ENCODE measurements around the gene ENOX1. TPM values are rescaled to one million over a fixed set of nuclear protein-coding genes. Genes with fewer than 3 reads are reported as not detected.

Gene ENOX1
- total RNA-seq, 4 donors from 2014 or later, result 0.27 to 0.83 (median 0.53) TPM; not detected in 1

DNA sequence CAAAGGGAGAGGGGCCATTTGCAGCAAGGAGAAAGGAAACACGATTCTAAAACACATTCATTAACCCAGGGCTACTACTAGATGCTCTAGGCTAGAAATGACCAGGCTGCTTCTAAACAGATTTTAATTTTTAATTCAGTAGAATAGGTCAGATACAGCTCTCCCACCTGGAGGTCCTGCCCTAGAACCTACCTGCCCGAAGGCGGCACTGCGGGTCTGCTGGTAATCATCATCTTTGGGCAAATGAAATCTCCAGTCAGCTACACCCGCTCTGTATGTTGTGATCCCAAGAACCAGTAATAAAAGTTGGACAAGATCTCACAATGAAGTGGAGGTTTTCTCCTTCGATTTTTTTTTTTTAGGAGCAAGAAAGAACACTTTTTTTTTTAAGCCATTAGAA, 345.3 kb downstream of the ENOX1 start:
- no peaks in the 10 kb centered on the region for H3K27me3 ChIP-seq
- H3K27ac ChIP-seq, result no peak overlapping the region
- no peaks in the 10 kb centered on the region for H3K36me3 ChIP-seq
- H3K4me1 ChIP-seq, result no peaks in the 10 kb centered on the region
- H3K9me3 ChIP-seq, result no peaks in the 10 kb centered on the region
- TF ChIP-seq, protein P1, sequence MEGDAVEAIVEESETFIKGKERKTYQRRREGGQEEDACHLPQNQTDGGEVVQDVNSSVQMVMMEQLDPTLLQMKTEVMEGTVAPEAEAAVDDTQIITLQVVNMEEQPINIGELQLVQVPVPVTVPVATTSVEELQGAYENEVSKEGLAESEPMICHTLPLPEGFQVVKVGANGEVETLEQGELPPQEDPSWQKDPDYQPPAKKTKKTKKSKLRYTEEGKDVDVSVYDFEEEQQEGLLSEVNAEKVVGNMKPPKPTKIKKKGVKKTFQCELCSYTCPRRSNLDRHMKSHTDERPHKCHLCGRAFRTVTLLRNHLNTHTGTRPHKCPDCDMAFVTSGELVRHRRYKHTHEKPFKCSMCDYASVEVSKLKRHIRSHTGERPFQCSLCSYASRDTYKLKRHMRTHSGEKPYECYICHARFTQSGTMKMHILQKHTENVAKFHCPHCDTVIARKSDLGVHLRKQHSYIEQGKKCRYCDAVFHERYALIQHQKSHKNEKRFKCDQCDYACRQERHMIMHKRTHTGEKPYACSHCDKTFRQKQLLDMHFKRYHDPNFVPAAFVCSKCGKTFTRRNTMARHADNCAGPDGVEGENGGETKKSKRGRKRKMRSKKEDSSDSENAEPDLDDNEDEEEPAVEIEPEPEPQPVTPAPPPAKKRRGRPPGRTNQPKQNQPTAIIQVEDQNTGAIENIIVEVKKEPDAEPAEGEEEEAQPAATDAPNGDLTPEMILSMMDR (IDR thresholded peaks at IDR 0.05), result no peak
- no peak for TF ChIP-seq POLR2A (IDR thresholded peaks at IDR 0.05)
- H3K4me3 ChIP-seq, result no peak overlapping the region
- DNase-seq, result no peak

DNA sequence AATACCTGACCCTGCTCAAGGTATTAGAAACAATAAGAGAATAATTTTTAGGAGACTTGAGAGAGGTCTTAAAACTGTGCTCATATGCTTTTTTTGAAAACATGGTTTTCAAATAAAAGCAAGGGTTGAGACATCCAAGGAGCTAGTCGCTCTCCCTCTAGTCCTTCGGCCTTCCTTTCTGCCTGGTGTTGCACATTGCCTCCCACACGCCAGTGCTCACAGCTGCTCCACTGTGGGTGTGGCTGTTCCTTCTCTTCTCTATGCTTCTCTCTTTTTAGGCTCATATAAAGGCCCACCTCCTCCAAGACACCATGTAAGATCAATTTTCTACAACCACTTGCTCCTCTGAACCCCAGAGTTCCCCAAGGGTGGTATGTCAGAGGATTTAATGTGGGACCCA, 352.6 kb downstream of the ENOX1 start:
- no peaks in the 10 kb centered on the region for H3K27me3 ChIP-seq
- no peaks in the 10 kb centered on the region for H3K4me1 ChIP-seq
- H3K4me3 ChIP-seq, result no peak overlapping the region
- TF ChIP-seq, protein P1 (IDR thresholded peaks at IDR 0.05), result no peak
- TF ChIP-seq POLR2A (IDR thresholded peaks at IDR 0.05), result no peak
- H3K36me3 ChIP-seq, result no peaks in the 10 kb centered on the region
- H3K9me3 ChIP-seq, result no peaks in the 10 kb centered on the region
- no peak overlapping the region for H3K27ac ChIP-seq
- no peak for DNase-seq

- no peak overlapping the region for H3K4me3 ChIP-seq
- DNase-seq, result no peak
- H3K27me3 ChIP-seq, result no peaks in the 10 kb centered on the region
- no peaks in the 10 kb centered on the region for H3K4me1 ChIP-seq
- TF ChIP-seq POLR2A (IDR thresholded peaks at IDR 0.05), result no peak
- H3K36me3 ChIP-seq, result no peaks in the 10 kb centered on the region
- no peak overlapping the region for H3K27ac ChIP-seq
- H3K9me3 ChIP-seq, result no peaks in the 10 kb centered on the region
Measured at GRCh38 chr13:43433691-43434141, 353.1 kb downstream of the ENOX1 start.

DNA sequence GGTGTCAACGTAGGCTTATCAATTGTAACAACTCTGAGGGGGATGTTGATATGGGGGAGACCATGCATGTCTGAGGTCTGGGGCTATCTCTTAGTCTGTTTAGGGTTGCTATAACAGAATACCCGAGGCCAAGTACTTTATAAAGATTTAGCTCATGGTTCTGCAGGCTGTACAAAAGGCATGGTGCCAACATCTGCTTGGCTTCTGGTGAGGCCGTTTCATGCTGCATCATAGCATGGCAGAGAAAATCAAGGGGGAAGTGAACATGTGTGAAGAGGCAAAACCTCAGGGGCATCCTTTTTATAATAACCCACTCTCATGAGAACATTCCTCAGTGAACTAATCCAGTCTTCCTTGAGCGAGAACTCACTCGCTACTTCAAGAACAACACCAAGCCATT, 353.8 kb downstream of the ENOX1 start:
- no peak for DNase-seq
- Histone ChIP-seq H3K4me3 (no peak overlapping the region), H3K36me3 (no peaks in the 10 kb centered on the region), H3K9me3 (no peaks in the 10 kb centered on the region), H3K27ac (no peak overlapping the region), H3K4me1 (no peaks in the 10 kb centered on the region), H3K27me3 (no peaks in the 10 kb centered on the region)
- no peak for TF ChIP-seq POLR2A (IDR thresholded peaks at IDR 0.05)
- TF ChIP-seq, protein P1 (IDR thresholded peaks at IDR 0.05), result no peak

- H3K36me3 ChIP-seq, result no peaks in the 10 kb centered on the region
- no peak overlapping the region for H3K4me3 ChIP-seq
- H3K27me3 ChIP-seq, result no peaks in the 10 kb centered on the region
- H3K27ac ChIP-seq, result no peak overlapping the region
- no peaks in the 10 kb centered on the region for H3K4me1 ChIP-seq
- no peak for TF ChIP-seq POLR2A (IDR thresholded peaks at IDR 0.05)
- TF ChIP-seq, protein P1 (IDR thresholded peaks at IDR 0.05), result no peak
- H3K9me3 ChIP-seq, result no peaks in the 10 kb centered on the region
- no peak for DNase-seq
Measured at GRCh38 chr13:43431841-43432240, 354.9 kb downstream of the ENOX1 start.

GRCh38 chr13:43431290-43431716, 355.5 kb downstream of the ENOX1 start:
- Histone ChIP-seq H3K4me1 (no peaks in the 10 kb centered on the region), H3K4me3 (no peak overlapping the region), H3K27ac (no peak overlapping the region), H3K9me3 (no peaks in the 10 kb centered on the region), H3K27me3 (no peaks in the 10 kb centered on the region), H3K36me3 (no peaks in the 10 kb centered on the region)
- TF ChIP-seq, protein P1 (IDR thresholded peaks at IDR 0.05), result no peak
- no peak for TF ChIP-seq POLR2A (IDR thresholded peaks at IDR 0.05)
- no peak for DNase-seq
